GM18499 (cell line): ENCODE measurements around the gene IL2RA.
"Not testable (repeated sequence)": the region's sequence is repeated elsewhere in the genome, so short reads cannot be mapped to it uniquely, and the experiment has no call there.

Experiments used
- ATAC-seq: cut with Tn5 transposase; IDR thresholded peaks from one replicate; pipeline ENCODE4 v1.9.1; 2021; ENCODE audit warnings: moderate number of reproducible peaks; ENCODE audit not compliant: insufficient read depth, unreplicated experiment

The IL2RA gene

GRCh38 chr10:6083523-6084475 lies 21.6 kb upstream of the IL2RA start:
- no peak for ATAC-seq

GRCh38 chr10:6082496-6083395 lies 20.6 kb upstream of the IL2RA start:
- no peak for ATAC-seq

- no peak for ATAC-seq
Measured at GRCh38 chr10:6080417-6080973, 18.3 kb upstream of the IL2RA start.

GRCh38 chr10:6079044-6079443 lies 16.9 kb upstream of the IL2RA start:
- no peak for ATAC-seq

GRCh38 chr10:6077071-6077675 lies 15.0 kb upstream of the IL2RA start:
- no peak for ATAC-seq

- no peak for ATAC-seq
Measured at GRCh38 chr10:6074489-6075301, 12.5 kb upstream of the IL2RA start.

- peak; percentile 36 for ATAC-seq
Measured at GRCh38 chr10:6072215-6072934, 10.2 kb upstream of the IL2RA start.

- no peak for ATAC-seq
Measured at GRCh38 chr10:6071181-6072175, 9.3 kb upstream of the IL2RA start.

GRCh38 chr10:6070660-6071059 lies 8.5 kb upstream of the IL2RA start:
- ATAC-seq: no peak

GRCh38 chr10:6069081-6069931 lies 7.1 kb upstream of the IL2RA start:
- ATAC-seq: no peak

- no peak for ATAC-seq
Measured at GRCh38 chr10:6068422-6068821, 6.3 kb upstream of the IL2RA start.

- no peak for ATAC-seq
Measured at GRCh38 chr10:6068006-6068405, 5.8 kb upstream of the IL2RA start.

- ATAC-seq: no peak
Measured at GRCh38 chr10:6067457-6067856, 5.3 kb upstream of the IL2RA start.

GRCh38 chr10:6065835-6066234 lies 3.7 kb upstream of the IL2RA start:
- no peak for ATAC-seq

- no peak for ATAC-seq
Measured at GRCh38 chr10:6065406-6065805, 3.2 kb upstream of the IL2RA start.

- ATAC-seq: not testable (repeated sequence)
Measured at GRCh38 chr10:6064726-6065125, 2.6 kb upstream of the IL2RA start.

GRCh38 chr10:6064119-6064518 lies 2.0 kb upstream of the IL2RA start:
- ATAC-seq: no peak
